GM21367 (cell line): Measurements from ENCODE around the gene TSPAN33.
"Not testable (repeated sequence)": the region's sequence is repeated elsewhere in the genome, so short reads cannot be mapped to it uniquely, and the experiment has no call there.

Experiments used
- ATAC-seq: cut with Tn5 transposase; IDR thresholded peaks from one replicate; pipeline ENCODE4 v1.9.1; 2021; ENCODE audit not compliant: unreplicated experiment

TSPAN33 gene

DNA sequence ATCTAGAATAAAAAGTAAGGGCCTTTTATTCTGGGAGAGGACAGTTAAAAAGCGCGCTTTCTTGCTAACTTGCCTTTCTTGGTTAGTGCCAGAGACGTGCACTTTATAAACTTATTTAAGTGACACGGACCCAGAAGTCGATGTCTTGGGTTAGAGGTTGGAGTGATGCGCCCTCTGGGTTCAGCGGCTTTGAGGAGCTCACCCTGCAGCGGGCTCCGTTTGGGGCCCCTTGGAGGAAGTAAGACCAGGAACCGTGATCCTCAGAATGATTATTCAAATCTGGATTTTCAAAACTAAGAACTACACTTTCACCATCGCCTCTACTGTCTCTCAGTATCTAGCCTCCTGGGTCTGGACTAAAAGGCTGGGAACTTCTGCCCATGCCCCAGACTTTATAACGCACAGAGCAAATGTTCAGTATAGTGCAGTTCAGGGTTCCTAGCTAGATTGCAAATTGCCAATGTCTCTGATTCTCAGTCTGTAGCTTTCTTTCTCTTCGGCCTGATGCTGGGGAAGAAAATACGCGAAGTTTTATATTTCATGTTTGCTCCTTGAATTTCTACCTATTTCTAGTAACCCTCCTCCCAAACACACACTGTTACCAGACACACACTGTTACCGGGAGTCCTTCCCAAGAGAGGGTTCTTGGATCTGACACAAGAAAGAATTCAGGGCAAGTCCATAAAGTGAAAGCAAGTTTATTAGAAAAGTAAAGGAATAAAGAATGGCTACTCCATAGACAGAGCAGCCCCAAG is 25.4 kb downstream of the TSPAN33 start:
- ATAC-seq: peak; percentile 66

DNA sequence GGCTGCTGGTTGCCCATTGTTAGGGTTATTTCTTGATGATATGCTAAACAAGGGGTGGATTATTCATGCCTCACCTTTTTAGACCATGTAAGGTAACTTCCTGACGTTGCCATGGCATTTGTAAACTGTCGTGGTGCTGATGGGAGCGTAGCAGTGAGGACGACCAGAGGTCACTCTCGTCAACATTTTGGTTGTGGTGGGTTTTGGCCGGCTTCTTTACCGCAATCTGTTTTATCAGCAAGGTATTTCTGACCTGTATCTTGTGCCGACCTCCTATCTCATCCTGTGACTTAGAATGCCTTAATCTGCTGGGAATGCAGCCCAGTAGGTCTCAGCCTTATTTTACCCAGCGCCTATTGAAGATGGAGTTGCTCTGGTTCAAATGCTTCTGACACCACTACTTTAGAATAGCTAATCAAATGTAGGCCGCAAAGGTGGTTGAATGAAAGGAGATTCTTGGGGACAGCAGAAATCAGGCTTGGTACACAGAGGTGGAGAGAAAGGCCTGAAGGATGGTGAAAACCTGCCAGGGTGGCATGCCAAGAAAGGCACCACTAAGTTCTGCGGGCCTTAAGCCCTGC is 26.0 kb downstream of the TSPAN33 start:
- no peak for ATAC-seq

DNA sequence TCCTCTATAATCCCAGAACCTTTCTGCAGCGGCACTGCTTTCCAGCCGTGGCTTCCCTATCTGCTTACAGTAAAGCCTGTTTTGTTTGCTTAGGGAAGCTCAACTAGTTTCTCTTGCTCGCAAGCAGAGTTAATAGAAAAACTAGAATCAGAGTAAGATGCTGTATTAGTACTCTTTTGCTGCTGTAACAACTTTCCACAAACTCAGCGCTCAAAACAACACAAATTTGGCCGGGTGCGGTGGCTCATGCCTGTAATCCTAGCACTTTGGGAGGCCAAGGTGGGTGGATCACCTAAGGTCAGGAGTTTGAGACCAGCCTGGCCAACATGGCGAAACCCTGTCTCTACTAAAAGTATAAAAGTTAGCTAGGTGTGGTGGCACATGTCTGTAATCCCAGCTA is 29.4 kb downstream of the TSPAN33 start:
- ATAC-seq: not testable (repeated sequence)

DNA sequence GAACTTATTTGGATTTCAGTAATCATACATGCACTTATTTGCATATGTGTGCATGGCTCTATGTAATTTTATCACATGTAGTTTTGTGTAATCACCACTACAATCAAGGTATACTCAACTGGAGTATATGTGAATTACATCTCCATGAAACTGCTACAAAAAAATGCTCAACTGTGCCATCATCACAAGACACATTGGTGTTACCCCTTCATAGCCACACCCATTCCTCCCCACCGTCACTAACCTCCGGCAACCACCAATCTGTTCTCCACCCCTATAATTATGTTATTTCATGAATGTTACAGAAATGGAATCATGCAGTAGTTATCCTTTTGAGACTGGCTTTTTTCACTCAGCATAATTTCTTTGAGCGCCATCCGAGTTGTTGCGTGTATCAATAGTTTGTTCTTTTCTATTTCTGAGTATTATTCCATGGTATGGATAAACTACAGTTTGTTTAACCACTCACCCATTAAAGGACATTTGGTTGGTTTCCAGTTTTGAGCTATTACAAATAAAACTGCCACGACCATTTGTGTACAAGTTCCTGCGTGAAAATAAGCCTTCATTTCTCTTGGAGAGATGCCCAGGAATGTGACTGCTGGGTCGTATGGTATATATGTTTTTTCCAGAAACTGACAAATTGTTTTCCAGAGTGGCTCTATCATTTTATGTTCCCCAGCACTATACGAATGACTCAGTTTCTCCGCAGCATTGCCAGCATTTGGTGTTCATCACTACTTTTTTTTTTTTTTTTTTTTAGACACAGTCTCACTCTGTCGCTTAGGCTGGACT is 32.6 kb downstream of the TSPAN33 start:
- ATAC-seq: no peak

DNA sequence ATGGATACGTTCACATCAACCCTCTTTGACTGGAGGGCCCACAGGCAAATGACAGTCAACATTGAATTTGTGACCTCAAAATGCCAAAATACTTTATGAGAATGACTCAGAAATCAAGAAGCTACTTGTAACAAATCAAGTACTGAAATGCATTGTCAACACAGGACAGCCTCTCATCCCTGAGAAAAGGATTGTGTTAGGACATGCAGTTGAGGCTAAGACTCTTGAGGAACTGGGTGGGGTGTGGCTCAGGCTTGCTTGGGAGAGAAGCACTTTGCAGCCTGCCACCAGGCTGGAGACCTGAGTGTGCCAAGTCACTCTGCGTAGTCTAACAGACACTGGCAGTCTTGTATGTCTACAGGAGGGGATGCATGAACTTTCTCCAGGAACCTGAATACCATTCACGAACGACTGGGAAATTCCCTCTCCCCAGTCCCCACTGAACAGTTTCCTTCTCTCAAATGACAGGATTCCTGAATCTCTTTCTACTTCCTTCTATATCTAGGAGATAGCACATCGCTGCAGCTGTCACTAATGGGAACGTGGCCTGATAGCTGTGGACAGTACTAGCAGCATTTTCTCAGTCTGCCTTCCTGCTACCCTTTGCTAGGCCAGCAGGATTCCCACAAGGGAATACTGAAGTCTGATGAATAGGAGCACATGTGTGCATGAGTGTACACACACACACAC is 40.6 kb downstream of the TSPAN33 start:
- ATAC-seq: no peak

DNA sequence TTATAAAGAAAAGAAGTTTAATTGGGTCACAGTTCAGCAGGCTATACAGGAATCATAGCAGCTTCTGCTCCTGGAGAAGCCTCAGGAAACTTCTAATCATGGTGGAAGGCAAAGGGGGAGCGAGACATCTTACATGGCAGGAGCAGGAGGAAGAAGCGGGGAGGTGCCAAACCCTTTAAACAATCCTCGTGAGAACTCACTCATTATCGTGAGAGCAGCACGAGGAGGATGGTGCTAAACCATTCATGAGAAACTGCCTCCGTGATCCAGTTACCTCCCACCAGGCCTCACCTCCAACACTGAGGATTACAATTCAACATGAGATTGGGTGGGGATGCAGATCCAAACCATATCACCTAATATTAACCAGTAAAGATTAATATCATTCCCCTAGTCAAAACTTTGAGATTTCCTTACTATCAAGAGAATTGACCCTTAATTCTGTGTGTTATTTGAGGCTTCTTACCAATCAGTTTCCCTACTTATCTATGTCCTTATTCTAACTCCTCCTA is 42.3 kb downstream of the TSPAN33 start:
- ATAC-seq: no peak

DNA sequence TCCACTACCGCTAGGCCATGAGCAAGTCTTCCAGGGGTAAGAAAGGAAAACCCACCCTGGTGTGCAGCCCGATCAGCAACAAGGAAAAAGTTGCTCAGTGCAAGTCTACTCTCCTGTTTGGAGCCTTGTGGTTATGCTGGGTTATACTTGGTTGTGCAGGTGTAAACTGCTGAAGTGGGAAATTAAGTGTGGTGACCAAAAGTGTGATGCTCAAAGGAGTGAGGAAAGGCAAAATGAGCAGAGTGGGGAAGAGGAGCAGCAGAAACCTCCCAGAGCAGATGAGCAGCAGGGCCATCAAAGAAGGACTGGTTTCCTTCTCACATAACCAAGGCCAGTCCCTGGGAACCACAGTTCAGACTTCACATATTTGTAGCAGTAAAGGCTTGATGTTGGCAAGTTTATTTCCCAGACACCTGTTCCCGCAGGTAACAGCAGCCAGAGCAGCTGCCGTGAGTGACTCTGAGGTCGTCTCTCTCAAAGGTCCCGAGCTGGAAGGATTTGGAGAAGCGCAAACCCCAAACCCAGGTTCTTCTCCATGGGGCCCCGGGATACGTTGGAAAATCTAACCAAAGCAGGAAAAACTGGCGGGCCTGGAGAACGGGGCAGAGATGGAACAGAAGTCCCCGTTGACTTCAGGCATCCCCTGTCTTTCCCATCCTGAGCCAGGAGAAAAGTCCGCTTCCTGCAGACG is 43.3 kb downstream of the TSPAN33 start:
- ATAC-seq: no peak

DNA sequence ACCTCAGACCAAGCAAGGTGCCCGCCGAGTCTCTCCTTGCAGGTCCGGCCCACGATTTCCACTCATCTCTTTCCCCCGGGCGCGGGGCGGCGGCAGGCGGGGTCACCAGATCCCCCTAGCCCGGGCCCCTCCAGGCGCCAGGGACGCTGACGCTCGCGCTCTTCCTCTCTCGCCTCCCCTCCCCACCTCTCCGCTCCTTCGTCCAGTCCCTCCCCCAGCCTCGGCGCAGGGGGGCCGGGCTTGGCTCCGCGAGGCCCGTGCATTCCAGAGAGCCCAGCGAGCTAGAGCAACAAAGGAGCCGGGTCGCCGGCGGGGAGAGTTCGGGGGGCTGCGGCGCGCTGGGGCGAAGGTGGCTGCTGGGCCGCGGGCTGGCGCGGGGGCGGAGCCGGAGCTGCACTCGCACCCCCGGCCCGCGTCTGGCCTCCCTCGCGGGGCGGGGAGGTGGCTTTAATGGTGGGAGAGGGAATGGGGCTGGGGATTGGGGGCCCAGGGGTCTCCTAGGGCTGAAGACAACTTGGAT is 43.9 kb downstream of the TSPAN33 start, which contains the start of gene SMO:
Gene SMO (plus strand): TSS at position 262 of the 520 bp plus-strand sequence. CDS start 519 bp downstream, outside the sequence.
- no peak for ATAC-seq

DNA sequence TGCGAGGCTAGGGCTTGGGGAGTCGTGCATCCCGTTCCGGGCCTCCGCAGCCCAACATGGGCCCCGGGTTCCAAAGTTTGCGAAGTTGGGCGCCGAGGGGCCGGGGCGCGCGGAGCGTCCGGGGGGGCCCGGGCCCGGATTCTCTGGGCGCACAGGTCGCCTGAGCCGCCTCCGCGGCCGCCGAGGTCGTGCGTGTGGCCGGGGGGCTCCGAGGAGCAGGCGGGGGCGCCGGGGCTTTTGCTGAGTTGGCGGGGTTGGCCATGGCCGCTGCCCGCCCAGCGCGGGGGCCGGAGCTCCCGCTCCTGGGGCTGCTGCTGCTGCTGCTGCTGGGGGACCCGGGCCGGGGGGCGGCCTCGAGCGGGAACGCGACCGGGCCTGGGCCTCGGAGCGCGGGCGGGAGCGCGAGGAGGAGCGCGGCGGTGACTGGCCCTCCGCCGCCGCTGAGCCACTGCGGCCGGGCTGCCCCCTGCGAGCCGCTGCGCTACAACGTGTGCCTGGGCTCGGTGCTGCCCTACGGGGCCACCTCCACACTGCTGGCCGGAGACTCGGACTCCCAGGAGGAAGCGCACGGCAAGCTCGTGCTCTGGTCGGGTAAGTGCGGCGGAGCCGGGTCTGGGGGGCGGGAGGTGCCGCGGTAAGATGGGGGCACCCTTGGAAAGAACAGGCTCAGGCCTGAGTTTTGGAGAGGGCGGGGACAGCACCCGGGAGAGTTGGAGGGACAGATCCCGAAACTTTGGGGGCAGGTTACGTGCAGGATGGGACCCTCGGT is 44.6 kb downstream of the TSPAN33 start:
- ATAC-seq: no peak

DNA sequence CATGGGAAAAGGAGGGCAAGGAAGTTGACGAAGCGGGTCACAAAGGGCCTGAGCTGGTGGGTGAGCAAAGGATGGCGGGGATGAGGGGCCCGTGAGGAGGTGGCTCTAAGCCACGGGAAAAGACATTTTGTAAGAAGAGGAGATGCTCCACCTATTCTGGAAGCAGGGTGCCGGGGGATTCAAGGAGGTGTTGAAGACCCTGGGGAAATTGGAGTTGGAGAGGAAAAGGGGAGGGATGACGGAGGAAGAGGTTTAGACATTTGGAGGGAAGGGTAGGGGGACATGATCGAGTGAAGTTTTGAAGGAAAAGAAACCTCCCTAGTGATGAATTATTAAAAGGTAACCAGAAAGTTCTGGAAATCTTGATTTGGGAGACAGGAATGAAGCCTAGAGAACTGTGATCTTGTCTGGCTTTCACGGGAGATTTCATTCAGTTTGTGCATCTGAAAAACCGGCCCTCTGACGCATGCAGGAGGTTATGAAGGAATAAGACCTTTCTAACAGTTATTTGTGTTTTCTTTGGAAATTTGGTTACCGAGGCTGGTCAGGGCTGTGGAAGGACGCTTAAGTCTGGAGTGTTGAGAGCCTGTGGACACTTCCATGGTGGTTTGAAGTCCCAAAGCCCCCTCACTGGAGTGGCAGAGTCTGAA is 45.3 kb downstream of the TSPAN33 start:
- no peak for ATAC-seq

DNA sequence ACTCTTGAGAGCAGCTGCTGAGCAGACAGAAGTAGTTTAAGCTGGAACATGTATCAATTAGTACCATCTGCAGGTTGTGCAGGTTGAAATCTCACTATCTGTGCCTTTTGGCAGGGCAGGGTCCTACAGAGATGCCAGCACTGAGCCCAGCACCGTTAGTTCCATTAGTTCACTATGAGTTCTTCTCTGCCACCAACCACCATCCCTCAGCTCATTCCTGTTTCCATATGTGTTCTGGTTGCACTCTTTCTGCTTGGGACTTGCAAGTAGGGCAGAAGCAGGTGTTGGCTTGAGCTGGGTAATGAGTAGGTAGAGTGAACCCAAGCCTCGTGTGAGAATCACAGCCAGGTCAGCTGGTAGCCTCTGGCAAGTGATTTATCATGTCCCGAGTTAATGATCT is 46.8 kb downstream of the TSPAN33 start:
- ATAC-seq: no peak

DNA sequence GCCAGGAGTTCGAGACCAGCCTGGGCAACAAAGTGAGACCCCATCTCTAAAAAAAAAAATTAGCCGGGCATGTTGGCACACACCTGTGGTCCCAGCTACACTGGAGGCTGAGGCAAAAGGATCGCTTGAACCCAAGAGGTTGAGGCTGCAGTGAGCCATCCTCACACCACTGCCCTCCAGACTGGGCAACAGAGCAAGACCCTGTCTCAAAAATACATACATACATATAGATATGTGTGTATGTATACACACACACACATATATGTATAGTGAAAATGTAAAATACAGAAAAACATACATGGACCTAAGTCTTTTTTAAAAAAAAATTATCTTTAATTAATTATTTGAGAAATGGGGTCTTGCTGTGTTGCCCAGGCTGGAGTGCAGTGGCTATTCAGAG is 49.4 kb downstream of the TSPAN33 start:
- no peak for ATAC-seq

DNA sequence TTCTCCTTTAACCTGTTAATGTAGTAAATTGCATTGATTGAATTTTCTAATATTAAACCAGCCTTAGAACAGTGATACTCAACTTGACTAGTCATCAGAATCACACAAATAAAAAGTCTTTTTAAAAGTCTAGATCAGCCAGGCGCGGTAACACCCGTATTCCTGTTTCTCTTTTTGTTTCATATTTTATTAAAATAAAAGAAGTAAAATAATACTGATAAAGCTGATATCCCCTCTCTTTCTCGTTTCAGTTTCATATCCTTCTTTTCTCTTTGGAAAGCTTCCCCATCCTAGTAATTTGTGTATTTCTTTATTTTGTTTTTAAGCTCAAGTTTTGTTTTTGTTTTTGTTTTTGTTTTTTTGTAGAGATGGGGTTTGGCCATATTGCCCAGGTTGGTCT is 53.3 kb downstream of the TSPAN33 start:
- ATAC-seq: no peak

DNA sequence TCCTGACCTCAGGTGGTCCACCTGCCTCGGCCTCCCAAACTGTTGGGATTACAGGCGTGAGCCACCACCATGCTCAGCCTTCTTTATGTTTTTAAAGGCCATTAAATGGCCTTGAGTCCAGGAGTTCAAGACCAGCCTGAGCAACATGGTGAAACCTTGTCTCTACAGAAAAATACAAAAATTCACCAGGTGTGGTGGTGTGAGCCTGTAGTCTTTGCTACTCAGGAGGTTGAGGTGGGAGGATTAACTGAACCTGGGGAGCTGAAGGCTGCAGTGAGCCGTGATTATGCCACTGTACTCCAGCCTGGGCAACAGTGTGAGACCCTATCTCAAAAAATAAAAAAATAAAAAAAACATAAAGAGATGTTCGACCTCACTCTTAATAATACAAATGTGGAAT is 54.9 kb downstream of the TSPAN33 start:
- ATAC-seq: no peak

DNA sequence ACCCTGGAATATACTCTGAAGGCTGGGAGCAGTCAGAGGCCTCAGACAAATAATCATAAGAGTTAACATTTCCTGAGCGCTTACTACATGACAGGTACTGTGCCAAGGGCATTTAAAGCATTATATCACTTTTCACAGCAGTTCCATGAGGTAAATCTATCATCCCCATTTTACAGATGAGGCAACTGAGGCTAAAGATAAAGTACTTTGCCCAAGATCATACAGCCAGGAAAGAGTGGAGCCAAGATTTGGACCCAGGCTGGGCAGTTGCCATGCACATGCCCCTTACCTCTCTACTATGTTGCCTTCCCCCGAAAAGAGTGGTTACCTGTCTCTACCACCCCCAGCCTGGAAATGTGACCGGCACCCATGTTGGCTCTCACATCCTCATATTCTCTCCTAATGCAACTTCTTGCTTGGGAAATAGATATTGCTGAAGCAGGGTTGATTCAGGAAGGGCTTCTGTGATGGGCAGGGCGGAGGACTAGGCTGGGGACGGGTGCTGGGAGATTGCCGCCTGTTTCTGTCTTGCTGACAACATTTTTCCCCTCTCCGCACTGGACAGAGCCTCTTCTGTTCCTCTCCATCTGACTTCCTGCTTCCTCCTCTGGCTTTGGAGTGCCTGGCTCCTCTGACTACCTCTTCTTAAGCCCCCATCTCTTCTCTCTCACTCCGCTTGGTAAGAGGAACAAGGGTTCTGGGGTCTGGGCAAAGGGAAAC is 57.7 kb downstream of the TSPAN33 start:
- ATAC-seq: no peak

DNA sequence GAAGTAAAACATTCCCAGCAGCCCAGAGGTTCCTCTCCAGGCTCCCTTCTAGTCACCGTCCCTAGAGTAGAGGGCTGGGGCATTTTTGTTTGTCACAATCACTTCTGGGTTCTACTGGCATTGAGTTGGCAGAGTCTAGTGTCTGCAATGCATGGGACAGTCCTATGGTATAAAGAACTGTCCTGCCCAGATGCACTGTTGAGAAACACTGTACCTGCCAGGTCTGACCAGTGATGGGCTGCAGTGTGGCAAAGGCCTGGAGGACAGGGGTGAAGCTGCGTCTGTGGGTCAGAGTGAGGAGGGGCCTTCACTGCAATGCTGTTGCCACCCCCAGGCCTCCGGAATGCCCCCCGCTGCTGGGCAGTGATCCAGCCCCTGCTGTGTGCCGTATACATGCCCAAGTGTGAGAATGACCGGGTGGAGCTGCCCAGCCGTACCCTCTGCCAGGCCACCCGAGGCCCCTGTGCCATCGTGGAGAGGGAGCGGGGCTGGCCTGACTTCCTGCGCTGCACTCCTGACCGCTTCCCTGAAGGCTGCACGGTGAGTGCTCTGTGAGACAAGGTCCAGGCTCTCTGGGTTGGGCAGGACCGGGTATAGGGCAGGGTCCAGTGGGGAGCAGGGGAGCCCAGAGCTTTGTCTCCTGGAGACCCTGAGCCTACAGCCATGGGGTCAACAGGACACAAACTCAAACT is 58.7 kb downstream of the TSPAN33 start:
- no peak for ATAC-seq

DNA sequence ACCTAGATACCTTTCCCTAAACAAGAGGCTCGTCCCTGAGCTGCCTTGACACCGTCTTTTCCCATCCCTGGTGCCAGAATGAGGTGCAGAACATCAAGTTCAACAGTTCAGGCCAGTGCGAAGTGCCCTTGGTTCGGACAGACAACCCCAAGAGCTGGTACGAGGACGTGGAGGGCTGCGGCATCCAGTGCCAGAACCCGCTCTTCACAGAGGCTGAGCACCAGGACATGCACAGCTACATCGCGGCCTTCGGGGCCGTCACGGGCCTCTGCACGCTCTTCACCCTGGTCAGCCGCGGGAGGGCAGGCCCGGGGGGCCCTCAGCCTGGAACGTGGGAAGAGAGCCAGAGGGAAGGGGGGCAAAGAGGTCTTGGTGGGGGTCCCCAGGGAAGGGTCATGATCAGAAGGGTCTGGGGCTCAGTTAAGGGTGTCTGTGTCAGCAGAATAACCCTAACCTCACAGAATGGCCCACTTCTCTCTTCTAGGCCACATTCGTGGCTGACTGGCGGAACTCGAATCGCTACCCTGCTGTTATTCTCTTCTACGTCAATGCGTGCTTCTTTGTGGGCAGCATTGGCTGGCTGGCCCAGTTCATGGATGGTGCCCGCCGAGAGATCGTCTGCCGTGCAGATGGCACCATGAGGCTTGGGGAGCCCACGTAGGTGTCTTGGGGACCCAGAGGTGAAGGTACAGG is 60.8 kb downstream of the TSPAN33 start:
- ATAC-seq: no peak
